Testis (tissue), 2 donors: ENCODE data around the gene TRIM26.

Source experiments
- POLR2A ChIP-seq: fragments of 450-650 bp; IDR thresholded peaks from one replicate; pipeline ENCODE4 v1.6.1; 2017; ENCODE audit warnings: antibody characterized with exemption, mild to moderate bottlenecking, moderate library complexity
- TF ChIP-seq, protein P1 (sequence below), 3 experiments: fragments of 450-650 bp in 2 of 3; fragments of 200-600 bp in 1 of 3; sonication (generic) in 1 of 3; IDR thresholded peaks; one replicate each; pipeline ENCODE4 v1.5.1; 2016 to 2019; ENCODE audit warnings: antibody characterized with exemption in 3 of 3, mild to moderate bottlenecking in 2 of 3, moderate library complexity in 1 of 3

GRCh38 chr6:30202366-30202765 lies 10.8 kb downstream of the TRIM26 start:
- TF ChIP-seq, protein P1, sequence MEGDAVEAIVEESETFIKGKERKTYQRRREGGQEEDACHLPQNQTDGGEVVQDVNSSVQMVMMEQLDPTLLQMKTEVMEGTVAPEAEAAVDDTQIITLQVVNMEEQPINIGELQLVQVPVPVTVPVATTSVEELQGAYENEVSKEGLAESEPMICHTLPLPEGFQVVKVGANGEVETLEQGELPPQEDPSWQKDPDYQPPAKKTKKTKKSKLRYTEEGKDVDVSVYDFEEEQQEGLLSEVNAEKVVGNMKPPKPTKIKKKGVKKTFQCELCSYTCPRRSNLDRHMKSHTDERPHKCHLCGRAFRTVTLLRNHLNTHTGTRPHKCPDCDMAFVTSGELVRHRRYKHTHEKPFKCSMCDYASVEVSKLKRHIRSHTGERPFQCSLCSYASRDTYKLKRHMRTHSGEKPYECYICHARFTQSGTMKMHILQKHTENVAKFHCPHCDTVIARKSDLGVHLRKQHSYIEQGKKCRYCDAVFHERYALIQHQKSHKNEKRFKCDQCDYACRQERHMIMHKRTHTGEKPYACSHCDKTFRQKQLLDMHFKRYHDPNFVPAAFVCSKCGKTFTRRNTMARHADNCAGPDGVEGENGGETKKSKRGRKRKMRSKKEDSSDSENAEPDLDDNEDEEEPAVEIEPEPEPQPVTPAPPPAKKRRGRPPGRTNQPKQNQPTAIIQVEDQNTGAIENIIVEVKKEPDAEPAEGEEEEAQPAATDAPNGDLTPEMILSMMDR (IDR thresholded peaks at IDR 0.05): no peak
- TF ChIP-seq POLR2A: no peak
